SKM-1 treated with dmso at 0.1 percent for 144 hours (cell line): ENCODE measurements around the gene APBB2.
"Not testable (repeated sequence)": the region's sequence is repeated elsewhere in the genome, so short reads cannot be mapped to it uniquely, and the experiment has no call there.

ENCODE experiments used
- DNase-seq: peaks from one replicate; lab custom pipeline; 2025; ENCODE audit not compliant: unreplicated experiment; lab: John Stamatoyannopoulos, UW

The APBB2 gene

DNA sequence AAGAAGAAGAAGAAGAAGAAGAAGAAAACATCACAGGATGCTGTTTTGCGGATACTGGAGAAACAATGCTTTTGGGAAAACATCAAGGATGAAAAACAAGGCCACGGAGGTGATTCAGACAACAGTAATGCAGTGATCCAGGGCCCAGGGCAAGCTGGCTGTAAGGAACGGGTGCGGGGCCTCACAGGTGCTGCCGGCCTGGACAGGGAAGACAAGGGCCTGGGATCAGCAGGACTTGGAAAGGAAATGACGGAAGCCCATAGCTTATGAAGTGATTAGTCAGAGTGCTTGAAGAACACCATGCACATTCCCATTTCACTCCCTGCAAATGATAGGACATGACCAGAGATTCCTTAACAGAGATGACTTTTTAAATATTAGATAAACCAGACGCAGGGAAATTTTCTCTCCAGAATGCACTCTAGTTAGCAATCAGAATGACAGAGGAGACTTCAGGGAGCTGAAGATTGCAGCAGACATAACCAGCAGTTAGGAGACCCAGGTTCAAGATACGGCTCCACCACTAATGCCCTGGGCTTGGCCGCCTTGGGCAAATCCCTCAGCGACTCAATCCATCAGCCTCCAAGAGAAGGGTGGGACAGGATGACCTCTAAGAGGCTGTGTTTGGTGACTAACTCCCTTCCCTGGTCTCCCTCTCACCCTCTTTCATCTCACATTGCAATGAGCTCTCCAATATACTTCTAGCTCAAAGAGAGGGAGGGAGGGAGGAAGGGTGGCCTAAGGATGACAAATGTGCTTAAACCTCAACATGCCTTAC lies 54.1 kb downstream of the APBB2 start:
- no peak for DNase-seq

GRCh38 chr4:41158756-41159155 lies 55.6 kb downstream of the APBB2 start:
- no peak for DNase-seq

DNA sequence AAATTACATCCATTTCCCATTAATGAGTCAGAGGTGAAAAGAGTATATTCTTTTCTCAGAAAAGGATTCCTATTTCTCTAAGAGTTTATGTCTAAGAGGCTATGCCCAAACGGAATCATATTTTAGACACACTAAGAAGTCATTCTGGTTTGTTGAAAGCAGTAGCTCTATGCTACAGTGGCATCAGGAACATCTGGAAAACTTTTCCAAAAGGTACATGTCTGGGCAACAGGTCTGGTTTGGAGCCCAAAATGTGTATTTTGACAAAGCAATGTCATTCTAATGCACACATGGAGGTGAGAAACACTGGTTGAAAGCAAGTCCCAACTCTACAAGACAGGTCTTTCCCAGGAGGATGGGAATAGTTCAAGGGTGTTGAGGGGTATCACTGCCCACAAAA lies 56.1 kb downstream of the APBB2 start:
- no peak for DNase-seq

- no peak for DNase-seq
These were observed 57.3 kb downstream of the APBB2 start for GRCh38 chr4:41157009-41157408.

GRCh38 chr4:41156574-41156973 lies 57.8 kb downstream of the APBB2 start:
- DNase-seq = no peak

DNA sequence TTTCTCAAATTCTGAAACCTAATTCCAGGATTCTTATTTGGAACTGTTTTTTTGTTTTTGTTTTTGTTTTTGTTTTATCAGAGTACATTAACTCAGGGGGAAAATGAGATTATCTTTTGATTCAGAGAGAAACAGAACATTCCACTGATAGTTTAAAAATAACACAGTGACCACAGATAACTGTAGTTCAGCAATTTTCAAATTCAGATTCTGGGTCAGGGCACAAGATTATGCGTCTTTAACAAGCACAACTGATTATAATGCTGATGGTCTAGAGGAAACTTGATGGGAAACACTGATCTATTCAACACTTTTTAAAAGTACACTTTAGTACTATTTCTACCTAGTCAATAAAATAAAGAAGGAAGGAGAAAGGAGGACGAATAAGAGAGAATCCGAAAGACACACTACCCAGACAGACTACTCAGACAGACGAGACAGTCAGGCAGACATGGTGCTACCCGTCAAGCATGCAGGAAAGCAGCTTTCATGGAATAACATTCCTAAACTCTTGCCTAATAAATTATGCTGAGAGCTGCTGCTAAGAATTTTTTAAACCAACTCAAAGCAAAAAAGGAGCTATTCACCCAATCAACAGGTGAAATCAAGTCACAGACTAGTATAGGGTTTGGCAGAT lies 59.0 kb downstream of the APBB2 start:
- DNase-seq = no peak

DNA sequence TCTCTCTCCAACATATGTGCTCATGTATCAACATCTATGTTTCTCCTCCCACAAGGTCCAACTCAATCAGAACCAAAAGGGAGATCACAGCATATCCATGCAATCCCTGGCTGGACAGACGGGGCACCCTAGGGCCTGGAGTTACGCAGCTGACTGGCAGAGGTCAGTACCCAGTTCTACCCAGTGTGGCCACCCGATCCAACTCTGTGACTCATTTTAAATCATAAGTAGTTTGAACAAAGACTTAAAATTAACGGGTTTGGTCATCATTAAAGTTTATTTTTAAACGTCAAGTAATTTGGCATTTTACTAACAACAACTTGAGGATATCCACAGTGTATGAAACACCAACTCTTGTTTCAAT lies 59.5 kb downstream of the APBB2 start:
- no peak for DNase-seq

- no peak for DNase-seq
These were observed 60.1 kb downstream of the APBB2 start for GRCh38 chr4:41154010-41154813.

DNA sequence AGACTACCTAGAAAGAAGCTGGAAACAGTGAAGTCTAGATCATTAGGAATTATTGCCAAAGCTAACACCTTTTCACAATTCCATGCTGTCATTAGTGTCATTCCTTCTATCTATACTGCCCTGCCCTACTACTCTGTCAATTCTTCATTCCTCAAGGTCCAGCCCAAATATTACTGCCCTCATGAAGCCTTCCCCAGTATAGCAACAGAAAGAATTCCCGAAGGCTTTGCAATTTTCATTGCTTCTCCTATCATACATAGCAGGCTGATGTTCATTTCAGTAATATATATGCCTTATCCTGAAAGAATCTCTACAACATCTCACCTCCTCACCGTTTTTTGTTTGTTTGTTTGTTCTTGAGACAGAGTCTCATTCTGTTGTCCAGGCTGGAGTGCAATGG lies 63.9 kb downstream of the APBB2 start:
- no peak for DNase-seq

DNA sequence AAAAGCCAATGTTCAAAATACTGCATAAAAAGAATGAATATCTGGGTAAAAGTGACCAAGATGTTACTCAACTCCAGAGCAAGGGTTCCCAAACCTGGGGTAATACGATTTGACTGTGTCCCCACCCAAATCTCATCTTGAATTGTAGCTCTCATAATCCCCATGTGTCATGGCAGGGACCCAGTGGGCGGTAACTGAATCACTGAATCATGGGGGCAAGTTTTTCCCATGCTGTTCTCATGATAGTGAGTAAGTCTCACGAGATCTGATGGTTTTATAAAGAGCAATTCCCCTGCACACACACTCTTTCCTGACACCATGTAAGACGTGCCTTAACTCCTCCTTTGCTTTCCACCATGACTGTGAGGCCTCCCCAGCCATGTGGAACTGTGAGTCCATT lies 64.8 kb downstream of the APBB2 start:
- DNase-seq = not testable (repeated sequence)

DNA sequence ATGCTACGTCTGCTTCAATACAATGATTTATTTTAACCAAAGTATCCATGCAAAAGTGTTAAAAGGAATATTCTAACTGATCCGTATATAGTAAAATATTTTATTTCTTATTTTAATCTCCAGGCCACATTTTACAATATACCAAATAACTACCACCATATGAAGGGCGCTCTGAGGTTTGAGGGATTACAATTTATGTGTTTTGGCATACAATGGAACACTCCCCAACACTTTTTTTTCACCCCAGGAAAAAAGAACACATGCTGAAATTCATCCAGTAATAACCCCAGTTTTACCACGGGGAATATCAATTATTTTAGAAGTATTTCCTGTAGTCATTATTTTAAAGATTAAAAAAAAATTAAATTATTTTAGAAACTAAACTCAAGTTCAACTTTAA lies 65.4 kb downstream of the APBB2 start:
- no peak for DNase-seq

GRCh38 chr4:41148292-41148691 lies 66.0 kb downstream of the APBB2 start:
- DNase-seq = no peak

DNA sequence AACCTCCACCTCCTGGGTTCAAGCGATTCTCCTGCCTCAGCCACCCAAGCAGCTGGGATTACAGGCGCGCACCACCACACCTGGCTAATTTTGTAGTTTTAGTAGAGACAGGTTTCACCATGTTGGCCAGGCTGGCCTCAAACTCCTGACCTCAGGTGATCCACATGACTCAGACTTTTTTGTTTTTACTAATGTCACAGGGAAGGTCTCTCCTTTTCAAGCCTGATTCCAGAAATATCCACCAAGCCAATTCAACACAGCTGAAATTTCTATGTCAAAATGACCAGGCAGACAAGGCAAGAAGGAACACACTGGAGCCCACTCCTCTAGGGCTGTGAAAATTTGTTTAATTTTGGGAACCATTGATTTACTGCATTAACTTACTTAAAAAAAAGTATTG lies 66.8 kb downstream of the APBB2 start:
- DNase-seq = not testable (repeated sequence)

GRCh38 chr4:41146716-41147506 lies 67.4 kb downstream of the APBB2 start:
- no peak for DNase-seq

- DNase-seq = no peak
These were observed 68.1 kb downstream of the APBB2 start for GRCh38 chr4:41146196-41146595.

GRCh38 chr4:41145571-41146078 lies 68.7 kb downstream of the APBB2 start:
- DNase-seq = no peak

- no peak for DNase-seq
These were observed 69.5 kb downstream of the APBB2 start for GRCh38 chr4:41144812-41145211.

DNA sequence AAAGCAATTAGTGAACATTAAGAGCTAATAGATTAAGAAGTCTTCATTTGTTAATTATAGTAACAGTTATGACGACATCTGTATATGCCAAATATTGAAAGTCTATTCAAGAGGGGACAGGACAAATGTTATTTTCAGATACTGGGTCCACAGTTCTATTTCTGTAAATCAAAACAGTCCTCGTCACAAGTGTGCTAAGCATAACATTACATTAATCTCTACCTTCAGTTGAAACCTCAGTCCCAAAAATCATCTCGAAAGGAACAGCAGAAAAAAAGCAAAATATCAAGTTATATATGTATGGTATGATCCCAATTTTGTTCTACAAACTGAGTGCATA lies 70.3 kb downstream of the APBB2 start:
- no peak for DNase-seq

DNA sequence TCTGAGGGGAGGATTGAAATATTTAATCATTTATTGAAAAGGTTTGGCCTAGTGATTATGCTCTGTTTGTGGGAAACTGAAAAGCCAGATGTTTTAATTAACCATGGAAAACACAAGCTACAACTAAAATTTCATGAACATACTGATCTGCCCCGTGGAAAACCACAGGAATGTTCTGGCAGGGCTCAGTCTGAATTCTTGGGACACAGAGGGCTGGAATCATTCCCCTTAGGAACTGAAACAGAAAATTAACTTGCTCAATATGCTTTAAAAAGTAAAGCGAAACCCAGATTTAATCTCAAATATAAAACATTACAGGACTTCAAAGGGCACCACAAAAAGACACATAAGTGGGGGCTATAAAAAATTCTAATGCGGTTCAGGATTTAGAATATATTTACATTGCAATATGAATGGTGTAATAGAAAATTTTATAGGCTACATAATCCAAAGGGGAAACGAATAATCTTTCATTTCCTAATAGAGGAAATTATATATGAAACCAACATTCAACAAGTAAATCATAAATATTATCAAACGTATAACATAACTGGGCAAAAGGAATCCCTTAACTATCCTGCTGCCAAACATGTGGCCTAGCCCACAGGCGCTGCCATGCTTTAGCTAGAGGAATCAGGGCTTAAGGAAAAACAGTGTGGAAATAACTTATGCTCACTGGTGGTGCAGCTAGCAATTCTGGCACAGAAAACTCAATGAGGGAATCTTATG lies 70.9 kb downstream of the APBB2 start:
- DNase-seq = no peak
